Activated naive CD4-positive, alpha-beta T cell treated with anti-CD3 and anti-CD28 coated beads, Interleukin-2, amount 10 ng/mL, durations not matched to agents 7 days and 5 days (primary cell): ENCODE measurements around the gene CROCC2.

Experiments used
- CTCF ChIA-PET: fragments of 350-600 bp; sonication (Branson Sonifier 250); formaldehyde crosslinking; loops from one replicate; lab custom pipeline; 2021; ENCODE audit warnings: antibody characterized with exemption; lab: Charles Lee
- DNase-seq: peaks from one replicate; pipeline ENCODE4 v3.0.0-alpha.2; 2020
- H3K27ac Mint-ChIP-seq: one replicate; pipeline ENCODE4 v1.8.0; 2021; ENCODE audit warnings: mild to moderate bottlenecking, moderate library complexity, mixed read lengths
- H3K27me3 Mint-ChIP-seq: one replicate; pipeline ENCODE4 v1.8.0; 2021; ENCODE audit warnings: mild to moderate bottlenecking, mixed read lengths
- H3K36me3 Mint-ChIP-seq: one replicate; pipeline ENCODE4 v1.8.0; 2021; ENCODE audit warnings: mixed read lengths
- H3K4me1 Mint-ChIP-seq: one replicate; pipeline ENCODE4 v1.8.0; 2021; ENCODE audit warnings: mixed read lengths
- H3K4me3 Mint-ChIP-seq: one replicate; pipeline ENCODE4 v1.8.0; 2021; ENCODE audit warnings: mild to moderate bottlenecking, moderate library complexity, mixed read lengths
- H3K9me3 Mint-ChIP-seq: one replicate; pipeline ENCODE4 v1.8.0; 2021; ENCODE audit warnings: mixed read lengths

Gene CROCC2

GRCh38 chr2:241041589-241042158 is 135.5 kb downstream of the CROCC2 start:
- no peak overlapping the region for H3K4me3 Mint-ChIP-seq

More at GRCh38 chr2:241041589-241042158, 135.5 kb downstream of the CROCC2 start:
- Mint-ChIP-seq H3K4me1 (peaks cover 29% of the 10 kb centered on the region), H3K27ac (no peak overlapping the region), H3K36me3 (peaks cover 6% of the 10 kb centered on the region), H3K27me3 (peaks cover 30% of the 10 kb centered on the region), H3K9me3 (no peaks in the 10 kb centered on the region)
- DNase-seq: no peak
- CTCF ChIA-PET: no interaction called here
